Upper lobe of left lung (tissue), 6 donors: Measurements from ENCODE around the gene B3GALT6. TPM values are rescaled to one million over a fixed set of nuclear protein-coding genes. Genes with fewer than 3 reads are reported as not detected.

ENCODE experiments used
- ATAC-seq, 2 donors: fragments of 200-7000 bp; cut with Tn5 transposase; one replicate each; pipeline ENCODE4 v1.9.1; 2022; ENCODE audit warnings: mild to moderate bottlenecking in 2 of 2, moderate library complexity in 2 of 2; ENCODE audit not compliant: low FRiP score in 2 of 2
- DNase-seq, 2 donors: peaks; one replicate each; pipeline ENCODE4 v3.0.0-alpha.2; 2019 to 2020
- H3K27ac ChIP-seq, 4 donors: fragments of 200-600 bp; sonication (generic); one replicate each; pipeline ENCODE4 v1.5.1; 2016 to 2019
- H3K27me3 ChIP-seq, 4 donors: fragments of 200-600 bp; sonication (generic); one replicate each; pipeline ENCODE4 v1.5.1; 2017 to 2019
- H3K36me3 ChIP-seq, 4 donors: fragments of 200-600 bp; sonication (generic); one replicate each; pipeline ENCODE4 v1.5.1; 2016 to 2019
- H3K4me1 ChIP-seq, 4 donors: fragments of 200-600 bp; sonication (generic); one replicate each; pipeline ENCODE4 v1.5.1; 2018 to 2019
- H3K4me3 ChIP-seq, 4 donors: fragments of 200-600 bp; sonication (generic); one replicate each; pipeline ENCODE4 v1.5.1; 2017 to 2019; ENCODE audit warnings: mild to moderate bottlenecking in 2 of 4, moderate library complexity in 1 of 4
- H3K9me3 ChIP-seq, 4 donors: fragments of 200-600 bp; sonication (generic); one replicate each; pipeline ENCODE4 v1.5.1; 2018 to 2019
- CTCF ChIP-seq, 6 experiments: fragments of 450-650 bp in 4 of 6; fragments of 200-600 bp in 2 of 6; sonication (generic) in 2 of 6; IDR thresholded peaks; one replicate each; pipeline ENCODE4 v1.5.1; 2016 to 2019; ENCODE audit warnings: antibody characterized with exemption in 6 of 6
- EP300 ChIP-seq, 4 donors: sonication (generic); formaldehyde crosslinking; IDR thresholded peaks; one replicate each; pipeline ENCODE4 v1.5.1; 2017; ENCODE audit warnings: antibody characterized with exemption in 4 of 4, control low read depth in 2 of 4
- POLR2A ChIP-seq, 4 donors: fragments of 450-650 bp; IDR thresholded peaks; one replicate each; pipeline ENCODE4 v1.5.1; 2016 to 2017; ENCODE audit warnings: antibody characterized with exemption in 4 of 4, mild to moderate bottlenecking in 2 of 4
- POLR2AphosphoS5 ChIP-seq, 2 donors: sonication (generic); formaldehyde crosslinking; IDR thresholded peaks; one replicate each; pipeline ENCODE4 v1.5.1; 2017; ENCODE audit warnings: antibody characterized with exemption in 2 of 2
- WGBS, 2 donors: methylation state at CpG; one replicate each; pipeline ENCODE4 v1.1.5; 2017 to 2018; 5-methylcytosine and 5-hydroxymethylcytosine counted together
- total RNA-seq, 6 donors: library from RNA; depleted of rRNA in 4 of 6; stranded (reverse); fragments of >200 nt in 4 of 6; gene quantifications; one replicate each; pipeline versions ENCODE4 v1.1.0 to v1.2.1, GENCODE V29; 2016 to 2021
- donor health status: DM: no; HTN: no; CAD: no; lungs with moderate emphysema.
- donor health status: DM: no; HTN: yes; CAD: no; lungs with severe emphysema.

Gene B3GALT6
- total RNA-seq, 6 donors from 2014 or later = 15.2 to 31.3 (median 19.9) TPM

DNA sequence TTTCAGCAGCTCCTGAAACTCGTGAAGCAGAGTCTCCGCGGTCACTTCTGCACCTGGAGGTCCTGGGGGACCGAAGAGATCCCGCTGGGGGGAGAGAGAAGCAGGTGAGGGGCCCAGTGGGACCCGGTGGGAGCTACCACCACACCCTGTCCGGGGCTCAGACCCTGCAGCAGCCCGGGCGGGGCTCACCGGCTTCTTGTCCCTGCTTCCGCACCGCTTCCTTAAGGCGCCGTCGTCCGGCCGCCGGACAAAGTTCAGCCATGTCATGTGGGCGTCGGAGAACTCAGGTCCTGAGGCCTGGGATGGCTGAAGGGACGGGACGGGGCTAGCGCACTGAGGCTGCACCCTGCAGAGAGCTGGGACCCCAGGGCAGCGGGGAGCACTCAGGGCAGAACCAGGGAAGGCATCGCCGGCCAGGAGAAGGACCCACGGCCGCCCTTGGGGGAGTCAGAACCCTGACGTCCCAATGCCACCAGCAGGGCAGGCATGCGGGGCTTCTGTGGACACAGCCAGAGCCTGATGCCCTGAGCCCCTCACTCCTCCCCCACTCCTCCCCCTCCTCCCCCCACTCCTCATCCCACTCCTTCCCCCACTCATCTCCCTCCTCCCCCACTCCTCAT, 12.3 kb downstream of the B3GALT6 start:
- Histone ChIP-seq H3K9me3 (no peaks in the 10 kb centered on the region), H3K27ac (no peak overlapping the region), H3K4me3 (peak overlapping the region in 3 of 4 donors; percentile 19 to 41 (median 33)), H3K27me3 (peaks cover 0 to 35% (median 15%) of the 10 kb centered on the region in 4 donors), H3K4me1 (peaks cover 5 to 23% (median 8%) of the 10 kb centered on the region in 4 donors), H3K36me3 (no peaks in the 10 kb centered on the region)
- peak in 1 of 2 donors; percentile 83 for DNase-seq
- TF ChIP-seq CTCF (IDR thresholded peaks at IDR 0.05) (peak in 1 of 6 experiments; percentile 7), EP300 (IDR thresholded peaks at IDR 0.05) (no peak)
- ATAC-seq = no peak
- whole genome bisulfite sequencing, 2 donors = 73 to 80% methylated on average over 1 to 30 of the region's 30 CpGs

GRCh38 chr1:1245178-1245816, 13.3 kb downstream of the B3GALT6 start:
- peak in 1 of 2 donors; percentile 70 for DNase-seq
- Histone ChIP-seq H3K9me3 (no peaks in the 10 kb centered on the region), H3K4me1 (peaks cover 5 to 23% (median 8%) of the 10 kb centered on the region in 4 donors), H3K4me3 (no peak overlapping the region), H3K27ac (no peak overlapping the region), H3K36me3 (no peaks in the 10 kb centered on the region), H3K27me3 (peaks cover 0 to 25% (median 12%) of the 10 kb centered on the region in 4 donors)
- no peak for ATAC-seq
- TF ChIP-seq POLR2A (IDR thresholded peaks at IDR 0.05) = no peak
- TF ChIP-seq EP300 (IDR thresholded peaks at IDR 0.05) = no peak
- TF ChIP-seq CTCF (IDR thresholded peaks at IDR 0.05) = no peak
- WGBS, 2 donors = 63 to 71% methylated on average over 2 to 4 of the region's 23 CpGs

DNA sequence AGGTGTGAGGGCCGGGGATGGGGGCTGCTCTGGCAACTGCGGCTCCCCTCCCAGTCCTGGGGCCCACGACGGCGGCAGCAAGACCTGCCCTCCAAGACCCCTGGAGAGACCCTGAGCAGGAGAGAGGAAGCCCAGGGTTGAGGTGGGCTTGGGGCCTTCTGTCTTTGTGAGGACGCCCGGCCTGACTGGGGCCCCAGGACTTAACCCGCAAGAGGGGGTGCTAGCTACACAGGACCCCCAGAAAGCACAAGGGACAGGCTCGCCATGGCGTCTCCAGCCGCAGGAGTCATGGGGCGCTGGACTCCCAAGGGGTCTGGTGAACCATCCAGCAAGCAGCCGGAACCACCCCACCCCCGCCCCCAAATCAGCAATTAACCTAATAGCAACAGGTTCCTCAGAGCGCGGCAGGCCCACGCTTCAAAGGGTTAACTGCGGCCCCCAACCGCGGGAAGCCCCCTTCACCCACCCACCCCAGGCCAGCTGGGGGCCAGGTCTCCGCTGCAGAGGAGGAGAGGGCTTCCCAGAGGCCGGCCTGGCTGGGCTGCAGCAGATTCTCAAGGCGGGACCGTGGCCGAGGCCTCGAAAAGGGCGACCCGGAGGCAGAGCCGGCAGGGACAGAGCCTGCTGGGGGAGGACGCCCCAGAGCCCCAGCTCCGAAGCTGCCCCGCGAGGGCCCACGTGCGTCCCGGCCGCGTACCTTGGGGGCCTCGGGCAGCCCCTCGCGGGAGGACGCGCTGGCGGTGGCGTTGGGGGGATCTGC, 14.0 kb downstream of the B3GALT6 start:
- no peaks in the 10 kb centered on the region for H3K9me3 ChIP-seq
- WGBS, 2 donors = 64 to 89% methylated on average over 5 to 19 of the region's 45 CpGs
- H3K27ac ChIP-seq = no peak overlapping the region
- H3K4me1 ChIP-seq = peaks cover 5 to 23% (median 9%) of the 10 kb centered on the region in 4 donors
- no peaks in the 10 kb centered on the region for H3K36me3 ChIP-seq
- TF ChIP-seq POLR2AphosphoS5 (IDR thresholded peaks at IDR 0.05) (no peak), POLR2A (IDR thresholded peaks at IDR 0.05) (no peak), CTCF (IDR thresholded peaks at IDR 0.05) (no peak), EP300 (IDR thresholded peaks at IDR 0.05) (no peak)
- H3K4me3 ChIP-seq = no peak overlapping the region
- ATAC-seq = no peak
- peaks cover 0 to 25% (median 12%) of the 10 kb centered on the region in 4 donors for H3K27me3 ChIP-seq
- DNase-seq = peak in 1 of 2 donors; percentile 41

DNA sequence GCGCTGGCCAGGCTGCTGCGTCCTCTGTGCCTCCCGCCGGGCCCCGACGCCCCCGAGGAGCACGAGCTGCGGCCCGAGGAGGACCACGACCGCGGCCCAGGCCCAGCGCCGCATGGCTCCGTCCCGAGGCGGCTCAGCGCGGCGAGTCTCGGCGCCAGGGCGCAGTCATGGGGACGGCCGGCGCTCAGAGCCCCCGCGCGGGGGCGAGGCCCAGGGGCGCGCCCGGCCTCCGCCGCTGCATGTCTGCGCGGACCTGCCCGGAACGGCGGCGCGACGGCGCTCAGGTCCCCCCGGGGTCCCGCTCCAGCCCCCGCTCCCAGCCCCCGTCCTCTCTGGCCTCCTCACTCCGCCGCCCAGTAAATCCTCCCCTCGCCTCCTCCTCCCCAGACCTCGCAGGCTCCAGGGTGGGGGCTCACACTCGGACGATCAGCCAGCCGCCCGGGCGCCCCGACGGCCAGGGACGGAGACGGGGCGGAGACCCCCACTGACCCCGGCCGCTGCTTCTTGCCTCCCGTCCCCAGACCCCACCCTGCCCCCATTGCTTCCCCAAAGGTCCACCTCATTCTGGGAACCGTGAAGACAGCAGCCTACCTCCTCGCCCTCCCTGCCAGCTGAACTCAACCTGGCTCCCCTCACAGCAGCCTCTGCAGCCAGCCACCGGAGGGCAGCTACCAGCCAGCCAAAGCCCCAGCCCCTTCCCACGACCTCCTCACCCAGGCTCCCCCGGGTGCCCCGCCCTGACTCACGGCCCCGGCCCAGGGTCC, 14.7 kb downstream of the B3GALT6 start, which contains the start of gene C1QTNF12:
TSS of gene C1QTNF12 (minus strand) at position 146 of the 764 bp plus-strand sequence. CDS start at position 114, 32 bp downstream.
- no peak within 1 kb of the TSS for H3K4me3 ChIP-seq
- peaks cover 0 to 2% (median 0%) of the 10 kb centered on the region in 4 donors for H3K36me3 ChIP-seq
- TF ChIP-seq EP300 (IDR thresholded peaks at IDR 0.05) (no peak), CTCF (IDR thresholded peaks at IDR 0.05) (no peak), POLR2A (IDR thresholded peaks at IDR 0.05) (no peak), POLR2AphosphoS5 (IDR thresholded peaks at IDR 0.05) (no peak)
- peak in 1 of 2 donors; percentile 34 for ATAC-seq
- peaks cover 5 to 23% (median 9%) of the 10 kb centered on the region in 4 donors for H3K4me1 ChIP-seq
- WGBS, 2 donors = 9 to 33% methylated on average over 4 to 47 of the region's 74 CpGs
- peaks cover 0 to 25% (median 12%) of the 10 kb centered on the region in 4 donors for H3K27me3 ChIP-seq
- DNase-seq = peak in 1 of 2 donors; percentile 84
- H3K9me3 ChIP-seq = no peaks in the 10 kb centered on the region
- no peak within 1 kb of the TSS for H3K27ac ChIP-seq
